Measurements from ENCODE around the gene AP1S1. TPM values are rescaled to one million over a fixed set of nuclear protein-coding genes. Genes with fewer than 3 reads are reported as not detected.
"Not testable (repeated sequence)": the region's sequence is repeated elsewhere in the genome, so short reads cannot be mapped to it uniquely, and the experiment has no call there.

AP1S1 gene
- total RNA-seq (2014; rRNA removed; shearing (Covaris generic)) = 135 and 162 TPM in 2 replicates

DNA sequence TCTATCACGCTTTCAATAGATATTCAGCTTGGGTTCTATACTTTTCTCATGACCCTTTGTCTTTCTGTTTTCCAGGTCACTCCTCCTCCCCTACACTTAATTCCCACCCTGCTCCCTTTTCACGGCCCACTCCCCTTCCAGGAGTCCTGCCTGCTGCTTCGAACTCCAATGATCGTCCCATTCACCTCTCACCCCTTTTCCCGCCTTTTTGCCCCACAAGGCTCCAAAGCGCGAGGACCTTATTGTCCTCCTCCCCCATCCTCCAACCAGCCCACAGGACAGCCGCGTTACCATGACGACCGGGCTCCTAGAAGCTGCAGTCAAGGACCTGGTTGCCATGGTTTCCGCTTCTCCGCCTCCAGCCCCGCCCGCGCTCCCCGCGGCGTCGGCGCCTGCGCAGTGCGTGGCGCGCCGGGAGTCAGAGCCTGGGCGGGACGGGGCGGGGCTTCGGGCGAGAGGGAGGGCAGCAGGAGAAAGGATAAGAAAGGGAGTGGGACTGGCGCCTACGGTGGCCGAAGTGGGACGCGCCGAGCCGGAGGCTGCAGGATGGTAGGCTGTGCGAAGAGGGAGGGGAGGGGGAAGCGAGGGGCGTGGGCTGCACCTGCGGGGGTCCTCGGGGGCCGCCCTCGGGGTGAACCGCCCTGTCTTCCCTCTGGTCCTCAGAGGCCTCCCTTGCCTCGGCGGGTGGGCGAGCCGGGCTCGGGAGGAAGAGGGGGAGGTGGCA, at the start of gene AP1S1:
Gene AP1S1, plus strand, starts transcription at position 508 of the 724 bp plus-strand sequence. Its CDS starts 39 bp downstream, at position 547.
- DNase-seq (ENCODE audit: low read depth) = peak; percentile 93

GRCh38 chr7:101104799-101105198, 49.5 kb upstream of the AP1S1 start:
- no peak for DNase-seq (ENCODE audit: low read depth)

DNA sequence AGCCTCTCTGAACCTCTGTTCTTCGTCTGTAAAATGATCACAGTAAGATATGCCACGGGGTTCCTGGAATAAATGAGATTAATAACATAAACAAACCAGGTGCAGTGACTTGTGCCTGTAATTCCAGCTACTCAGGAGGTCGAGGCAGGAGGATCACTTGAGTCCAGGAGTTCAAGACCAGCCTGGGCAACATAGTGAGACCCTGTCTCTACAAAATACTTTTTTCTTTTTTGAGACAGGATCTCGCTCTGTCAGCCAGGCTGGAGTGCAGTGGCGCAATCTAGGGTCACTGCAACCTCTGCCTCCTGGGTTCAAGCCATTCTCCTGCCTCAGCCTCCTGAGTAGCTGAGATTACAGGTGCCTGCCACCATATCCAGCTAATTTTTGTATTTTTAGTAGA, 49.0 kb upstream of the AP1S1 start:
- DNase-seq (ENCODE audit: low read depth) = not testable (repeated sequence)

- no peak for DNase-seq (ENCODE audit: low read depth)
Measured at GRCh38 chr7:101106386-101106785, 47.9 kb upstream of the AP1S1 start.

GRCh38 chr7:101108330-101108857, 45.9 kb upstream of the AP1S1 start:
- peak; percentile 95 for DNase-seq (ENCODE audit: low read depth)

DNA sequence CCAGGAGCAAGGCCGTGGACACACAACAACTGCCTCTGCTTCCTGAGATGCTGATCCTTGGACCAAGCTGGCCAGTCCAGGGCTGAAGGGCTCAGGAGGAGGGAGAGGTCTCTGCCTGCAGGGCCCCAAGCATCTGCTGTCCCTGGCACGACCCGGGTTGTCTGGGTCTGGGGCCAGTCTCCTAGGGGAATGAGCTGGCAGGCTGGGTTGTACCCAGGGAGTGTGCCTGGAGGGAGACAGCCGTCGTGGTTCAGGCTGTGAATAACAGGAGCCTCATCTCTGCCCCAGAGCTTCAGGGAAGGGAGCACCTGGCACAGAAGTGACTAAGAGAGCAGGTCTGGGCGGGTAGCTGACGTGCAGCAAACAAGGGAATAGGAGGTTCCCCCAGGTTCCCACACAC, 45.3 kb upstream of the AP1S1 start:
- DNase-seq (ENCODE audit: low read depth) = peak; percentile 89

- DNase-seq (ENCODE audit: low read depth) = no peak
Measured at GRCh38 chr7:101109368-101109767, 44.9 kb upstream of the AP1S1 start.

DNA sequence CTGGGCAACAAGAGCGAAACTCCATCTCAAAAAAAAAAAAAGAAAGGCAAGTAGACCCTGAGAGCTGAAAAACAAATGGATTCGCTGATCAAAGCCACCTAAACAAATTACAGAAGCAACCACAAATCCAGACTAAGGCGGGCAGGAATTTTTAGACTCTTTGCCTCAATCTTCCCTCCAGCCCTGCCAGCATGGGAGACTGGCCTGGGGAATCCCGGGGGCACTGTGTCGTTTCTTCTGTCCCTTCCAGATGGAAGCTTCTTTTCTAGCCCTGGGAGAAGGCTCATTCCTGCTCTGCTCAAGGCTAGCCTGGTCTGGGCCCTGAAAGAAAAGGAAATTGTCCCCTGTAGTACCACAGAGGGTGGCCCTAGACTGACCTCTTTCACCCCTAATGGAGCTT, 43.0 kb upstream of the AP1S1 start:
- no peak for DNase-seq (ENCODE audit: low read depth)

- no peak for DNase-seq (ENCODE audit: low read depth)
Measured at GRCh38 chr7:101112233-101112632, 42.0 kb upstream of the AP1S1 start.

GRCh38 chr7:101113140-101113539, 41.1 kb upstream of the AP1S1 start:
- DNase-seq (ENCODE audit: low read depth) = not testable (repeated sequence)

DNA sequence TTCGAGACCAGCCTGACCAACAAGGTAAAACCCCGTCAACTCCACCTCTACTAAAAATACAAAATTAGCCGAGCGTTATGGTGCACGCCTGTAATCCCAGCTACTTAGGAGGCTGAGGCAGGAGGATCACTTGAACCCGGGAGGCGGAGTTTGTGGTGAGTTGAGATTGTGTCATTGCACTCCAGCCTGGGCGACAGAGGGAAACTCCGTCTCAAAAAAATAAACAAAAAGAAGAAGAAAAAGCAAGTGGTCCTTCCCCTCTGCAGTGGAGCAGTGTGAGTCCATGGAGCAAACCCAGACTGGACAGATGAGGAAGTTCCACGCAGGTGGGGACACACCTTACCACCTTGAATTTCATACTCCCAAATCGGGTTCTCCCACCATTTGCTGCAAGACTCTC, 40.4 kb upstream of the AP1S1 start:
- DNase-seq (ENCODE audit: low read depth) = no peak

DNA sequence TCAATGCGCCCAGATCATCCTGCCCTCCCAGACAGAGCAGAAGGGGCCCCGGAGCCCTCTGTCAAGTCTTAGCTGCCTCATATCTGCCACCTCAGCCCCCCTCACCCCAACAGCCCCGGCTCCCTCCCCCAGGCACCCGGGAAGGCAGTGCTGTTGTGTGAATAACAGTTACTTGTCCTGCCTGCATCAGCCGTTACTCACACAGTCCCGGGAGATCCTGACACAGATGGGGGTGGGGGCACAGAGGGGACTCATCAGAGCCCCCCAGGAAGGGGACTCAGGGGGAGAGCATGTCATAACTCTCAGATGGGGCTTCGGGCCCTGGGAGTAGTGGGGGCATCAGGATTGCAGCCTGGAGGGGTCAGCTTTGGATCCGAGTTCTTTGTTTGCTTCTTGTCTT, 39.8 kb upstream of the AP1S1 start:
- DNase-seq (ENCODE audit: low read depth) = no peak

DNA sequence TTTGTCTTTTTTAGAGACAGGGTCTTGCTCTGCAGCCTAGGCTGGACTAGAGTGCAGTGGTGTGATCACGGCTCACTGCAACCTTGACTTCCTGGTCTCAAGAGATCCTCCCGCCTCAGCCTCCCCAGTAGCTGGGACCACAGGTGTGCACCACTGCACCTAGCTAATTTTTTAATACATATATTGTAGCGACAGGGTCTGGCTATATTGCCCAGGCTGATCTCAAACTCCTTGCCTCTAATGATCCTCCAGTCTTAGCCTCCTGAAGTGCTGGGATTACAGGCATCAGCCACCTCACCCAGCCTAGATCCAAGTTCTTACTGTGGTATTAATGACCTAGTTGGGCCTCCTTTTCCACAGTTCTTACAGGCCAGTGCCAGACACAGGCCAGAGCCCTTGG, 39.1 kb upstream of the AP1S1 start:
- no peak for DNase-seq (ENCODE audit: low read depth)

GRCh38 chr7:101116898-101117297, 37.4 kb upstream of the AP1S1 start:
- no peak for DNase-seq (ENCODE audit: low read depth)

GRCh38 chr7:101118856-101119255, 35.4 kb upstream of the AP1S1 start:
- DNase-seq (ENCODE audit: low read depth) = no peak

- DNase-seq (ENCODE audit: low read depth) = peak; percentile 52
Measured at GRCh38 chr7:101119876-101120275, 34.4 kb upstream of the AP1S1 start.

GRCh38 chr7:101120315-101120714, 34.0 kb upstream of the AP1S1 start:
- DNase-seq (ENCODE audit: low read depth) = no peak

GRCh38 chr7:101121631-101121990, 32.7 kb upstream of the AP1S1 start:
- DNase-seq (ENCODE audit: low read depth) = not testable (repeated sequence)

DNA sequence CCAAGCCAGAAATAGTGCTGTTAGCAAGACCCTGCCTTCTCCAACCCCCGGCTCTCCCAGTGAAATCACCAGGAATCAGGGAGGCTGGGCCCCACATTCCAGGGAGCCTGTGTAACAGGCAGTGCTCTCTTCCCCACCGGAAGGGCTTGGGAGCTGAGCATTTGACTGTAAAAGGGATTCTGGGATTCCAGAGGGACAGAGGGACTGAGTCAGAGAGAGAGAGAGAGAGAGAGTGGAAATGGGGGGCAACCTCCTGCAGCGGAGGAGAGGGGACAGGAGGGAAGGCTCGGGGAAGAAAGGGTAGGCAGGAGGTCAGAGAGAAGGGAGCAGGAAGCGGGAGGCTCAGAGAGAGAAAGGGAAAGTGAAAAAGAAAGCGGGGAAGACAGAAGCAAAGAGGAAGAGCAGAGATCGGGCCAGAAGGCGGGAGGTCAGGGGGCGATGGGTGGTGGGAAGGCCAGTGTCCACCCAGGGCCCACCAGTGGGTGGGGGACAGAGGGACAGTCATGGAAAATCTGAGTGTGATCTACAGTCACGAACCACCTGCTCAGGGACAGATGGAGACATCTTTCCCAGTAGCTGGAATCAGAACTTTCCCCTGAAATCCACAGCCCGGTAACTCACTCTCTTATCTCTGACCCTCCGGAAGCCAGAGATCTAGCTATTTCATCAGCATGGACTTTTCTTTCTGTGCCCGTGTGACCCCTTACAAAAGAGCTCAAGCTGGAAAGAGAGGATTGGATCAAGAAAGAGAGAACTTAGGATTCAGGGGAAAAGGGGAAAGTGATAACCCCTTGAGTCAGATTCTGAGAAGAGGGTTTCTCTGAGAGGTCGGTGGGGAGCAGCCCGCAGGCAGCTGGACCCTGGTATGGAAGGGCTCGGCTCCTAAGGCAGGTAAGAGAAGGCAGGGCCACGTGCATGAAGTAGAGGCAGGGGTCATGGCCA, 32.0 kb upstream of the AP1S1 start:
- DNase-seq (ENCODE audit: low read depth) = peak; percentile 100

GRCh38 chr7:101122933-101123702, 31.2 kb upstream of the AP1S1 start:
- no peak for DNase-seq (ENCODE audit: low read depth)

DNA sequence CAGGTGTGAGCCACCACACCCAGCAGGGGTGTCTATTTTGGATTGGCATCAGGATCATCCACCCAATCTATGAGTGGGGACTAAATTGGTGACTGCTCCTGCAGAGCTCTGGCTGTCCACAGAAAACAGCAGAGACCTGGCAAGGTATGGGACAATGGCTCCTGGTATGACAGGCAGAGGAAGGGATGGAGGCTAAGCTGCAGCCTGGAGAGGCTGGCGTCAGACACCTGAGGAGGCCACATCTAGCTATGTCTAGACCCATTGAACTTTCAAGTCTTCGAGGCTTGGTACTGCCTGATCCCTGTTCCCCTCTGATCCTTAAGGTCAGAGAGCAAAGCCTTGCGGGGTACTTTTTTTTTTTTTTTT, 30.6 kb upstream of the AP1S1 start:
- no peak for DNase-seq (ENCODE audit: low read depth)
